HCT116 (cell line): ENCODE data around the gene SCN10A. TPM values are rescaled to one million over a fixed set of nuclear protein-coding genes. Genes with fewer than 3 reads are reported as not detected.

ENCODE experiments used
- ATAC-seq: fragments of 200-7000 bp; cut with Tn5 transposase; 2 replicates; pipeline ENCODE4 v1.9.1; 2020; ENCODE audit warnings: mild to moderate bottlenecking, moderate library complexity
- BruUV-seq: library from RNA; stranded (reverse); fragments of 400-500 nt; replicated peaks from 2 replicates; lab custom pipeline; 2021; lab: Mats Ljungman, UMichigan
- CTCF ChIA-PET: fragments of 300-600 bp; sonication (Branson Sonifier 250); formaldehyde crosslinking; loops from one replicate; lab custom pipeline; 2021; ENCODE audit warnings: antibody characterized with exemption; lab: Charles Lee
- POLR2A ChIA-PET: fragments of 300-600, 350-600 bp; sonication (Branson Sonifier 250); formaldehyde crosslinking; loops from one replicate; lab custom pipeline; 2021; ENCODE audit warnings: antibody characterized with exemption; lab: Charles Lee
- RAD21 ChIA-PET, 2 experiments: fragments of 300-600 bp; sonication (Branson Sonifier 250); formaldehyde crosslinking; loops; one replicate each; lab custom pipeline; 2023; ENCODE audit warnings: low total read pairs in 2 of 2; ENCODE audit not compliant: uncharacterized antibody in 2 of 2, unreplicated experiment in 2 of 2, low non-redundant PET in 1 of 2; lab: Charles Lee
- DNase-seq: peaks from one replicate; pipeline ENCODE4 v3.0.0-alpha.2; 2010; ENCODE audit warnings: low read depth, low spot score
- H2AFZ ChIP-seq: fragments of 200-600 bp; shearing (Covaris generic), sonication (generic); 2 replicates; pipeline ENCODE4 v1.6.1; 2017; ENCODE audit warnings: low read depth, mixed run types, mixed read lengths, antibody characterized with exemption, low read length; ENCODE audit not compliant: poor library complexity, severe bottlenecking
- H3K27ac ChIP-seq: 2 replicates; pipeline ENCODE4 v1.5.1; 2012; ENCODE audit warnings: low read depth, low read length
- H3K27me3 ChIP-seq: fragments of 200-600 bp; sonication (generic); 2 replicates; pipeline ENCODE4 v1.6.1; 2016; ENCODE audit warnings: mixed run types, low read length, mixed read lengths; ENCODE audit not compliant: insufficient read depth
- H3K36me3 ChIP-seq, 2 experiments: fragments of 200-500 bp in 1 of 2; fragments of 200-600 bp in 1 of 2; sonication (Bioruptor generic) in 1 of 2; sonication (generic) in 1 of 2; 2 replicates each; pipeline versions ENCODE4 v1.5.1 to v1.6.1; 2014 to 2016; ENCODE audit warnings: low read length in 2 of 2, inconsistent platforms in 1 of 2, mixed read lengths in 1 of 2, mixed run types in 1 of 2; ENCODE audit not compliant: insufficient read depth in 2 of 2, control insufficient read depth in 1 of 2
- H3K4me1 ChIP-seq, 2 experiments: fragments of 200-600 bp in 1 of 2; sonication (generic) in 1 of 2; 2 replicates each; pipeline versions ENCODE4 v1.5.1 to v1.6.1; 2012 to 2017; ENCODE audit warnings: low read length in 2 of 2, inconsistent platforms in 1 of 2, mild to moderate bottlenecking in 1 of 2, mixed read lengths in 1 of 2, mixed run types in 1 of 2, moderate library complexity in 1 of 2; ENCODE audit not compliant: insufficient read depth in 2 of 2, control insufficient read depth in 1 of 2
- H3K4me2 ChIP-seq: fragments of 200-600 bp; sonication (generic); 2 replicates; pipeline ENCODE4 v1.6.1; 2017; ENCODE audit warnings: mixed run types, low read length, mixed read lengths
- H3K4me3 ChIP-seq, 2 experiments: fragments of 200-600 bp in 1 of 2; sonication (generic) in 1 of 2; replicated peaks in 1 of 2; 2 replicates each; pipeline ENCODE4 v1.5.1; 2011 to 2016; ENCODE audit warnings: low read length in 2 of 2, control low read depth in 1 of 2, low read depth in 1 of 2, mild to moderate bottlenecking in 1 of 2, mixed read lengths in 1 of 2, mixed run types in 1 of 2
- H3K79me2 ChIP-seq: fragments of 200-600 bp; sonication (generic); 2 replicates; pipeline ENCODE4 v1.6.1; 2017; ENCODE audit warnings: mild to moderate bottlenecking, mixed run types, low read length, moderate library complexity, mixed read lengths; ENCODE audit not compliant: insufficient read depth
- H3K9ac ChIP-seq: fragments of 200-600 bp; sonication (generic); 2 replicates; pipeline ENCODE4 v1.6.1; 2016; ENCODE audit warnings: low read length, mixed read lengths
- H3K9me2 ChIP-seq: fragments of 200-600 bp; sonication (generic), shearing (Covaris generic); 2 replicates; pipeline ENCODE4 v1.6.1; 2017; ENCODE audit warnings: mixed run types, mild to moderate bottlenecking, moderate library complexity; ENCODE audit not compliant: insufficient read depth
- H3K9me3 ChIP-seq, 2 experiments: fragments of 200-500 bp in 1 of 2; fragments of 200-600 bp in 1 of 2; sonication (Bioruptor generic) in 1 of 2; sonication (generic) in 1 of 2; 2 replicates each; pipeline ENCODE4 v1.6.1; 2014 to 2017; ENCODE audit warnings: low read length in 2 of 2, mixed read lengths in 2 of 2, inconsistent platforms in 1 of 2, low read depth in 1 of 2, mild to moderate bottlenecking in 1 of 2, mixed run types in 1 of 2, moderate library complexity in 1 of 2; ENCODE audit not compliant: control insufficient read depth in 1 of 2, insufficient read depth in 1 of 2
- H4K20me1 ChIP-seq: fragments of 200-600 bp; sonication (generic), shearing (Covaris generic); 2 replicates; pipeline ENCODE4 v1.6.1; 2017; ENCODE audit warnings: mixed run types, mild to moderate bottlenecking, moderate library complexity; ENCODE audit not compliant: insufficient read depth
- EZH2phosphoT487 ChIP-seq: fragments of 200-600 bp; IDR thresholded peaks from 2 replicates; pipeline ENCODE4 v1.6.1; 2018; ENCODE audit warnings: antibody characterized with exemption, borderline replicate concordance
- POLR2AphosphoS5 ChIP-seq: IDR thresholded peaks from 2 replicates; pipeline ENCODE4 v1.6.1; 2011; ENCODE audit warnings: mild to moderate bottlenecking, low read depth, low read length, moderate library complexity
- ZNF274 ChIP-seq: fragments of 200-500 bp; sonication (Bioruptor generic); IDR thresholded peaks from 2 replicates; pipeline ENCODE4 v1.6.1; 2014; ENCODE audit warnings: mild to moderate bottlenecking, low read depth, low read length, inconsistent platforms
- intact Hi-C: fragments of 100-400 bp; cut with micrococcal nuclease; formaldehyde crosslinking; loops from 2 replicates; pipeline ENCODE4 v1.10.0; 2022
- total RNA-seq: library from RNA; stranded (reverse); gene quantifications from one replicate; pipeline ENCODE4 v1.2.1, GENCODE V29; 2021; ENCODE audit not compliant: unreplicated experiment
- TF ChIP-seq, protein P1 (sequence below), 3 experiments: fragments of 200-600 bp in 1 of 3; sonication (generic) in 1 of 3; IDR thresholded peaks in 2 of 3; conservative IDR thresholded peaks in 1 of 3; 2 replicates each; pipeline ENCODE4 v1.5.1; 2012 to 2017; ENCODE audit warnings: low read depth in 2 of 3, low read length in 2 of 3, antibody characterized with exemption in 1 of 3, borderline replicate concordance in 1 of 3, control low read depth in 1 of 3, mild to moderate bottlenecking in 1 of 3, mixed read lengths in 1 of 3, mixed run types in 1 of 3, moderate library complexity in 1 of 3; ENCODE audit not compliant: insufficient read depth in 1 of 3
- TF ChIP-seq, protein P2 (sequence below): IDR thresholded peaks from 2 replicates; pipeline ENCODE4 v1.6.1; 2012; ENCODE audit warnings: low read depth

SCN10A gene
- total RNA-seq, 1 experiment from 2014 or later: not detected

DNA sequence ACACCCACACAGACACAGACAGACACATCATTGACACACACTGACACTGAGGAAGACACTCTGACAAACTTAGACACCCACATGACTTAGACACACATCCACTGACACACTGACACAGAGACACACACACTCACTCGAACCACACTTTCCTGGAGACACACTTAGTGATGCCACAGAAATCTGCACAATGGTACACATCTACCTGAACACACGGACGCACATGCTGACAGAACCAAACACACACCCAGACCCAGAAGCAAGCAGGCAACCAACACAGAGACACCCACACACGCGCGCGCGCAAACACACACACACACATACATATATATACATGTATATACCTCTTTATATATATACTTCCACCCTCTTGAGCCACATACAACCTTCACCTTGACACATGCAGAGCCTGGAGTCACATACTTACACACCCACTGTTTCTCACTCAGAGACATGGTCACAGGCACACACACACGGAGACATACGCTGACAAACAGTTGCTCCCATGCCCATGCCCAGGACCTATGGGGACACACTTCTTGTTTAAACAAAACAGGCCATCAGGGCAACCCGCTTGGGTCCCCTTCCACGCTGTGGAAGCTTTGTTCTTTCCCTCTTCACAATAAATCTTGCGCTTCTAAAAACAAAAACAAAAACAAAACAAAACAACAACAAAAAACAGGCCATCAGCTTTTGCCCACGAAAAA lies 165.6 kb downstream of the SCN10A start:
- RAD21 ChIA-PET: interaction anchor here in 1 of 2 experiments (1.0 to 1.4 kb wide), 2 partner anchors 12 to 129 kb away, joined by 4 to 5 read pairs; no protein-coding TSS in a partner anchor
- Histone ChIP-seq H2AFZ (peak overlapping the region; percentile 47), H3K36me3 (no peaks in the 10 kb centered on the region), H3K79me2 (no peaks in the 10 kb centered on the region), H3K27ac (no peak overlapping the region; the same call in 1 of the 2 replicates), H3K4me2 (peak overlapping the region; percentile 91), H3K4me3 (peak overlapping the region in 1 of 2 experiments; percentile 30; a peak in 1 of 4 replicates), H3K9ac (peak overlapping the region; percentile 51), H3K9me3 (no peaks in the 10 kb centered on the region), H4K20me1 (no peaks in the 10 kb centered on the region), H3K4me1 (peaks cover 11 to 26% of the 10 kb centered on the region in 2 experiments), H3K27me3 (no peaks in the 10 kb centered on the region), H3K9me2 (no peaks in the 10 kb centered on the region)
- POLR2A ChIA-PET: no interaction called here
- intact Hi-C loops: loop anchor here (10.0 kb wide), 1 partner anchor 796 kb away; no protein-coding TSS in a partner anchor
- no TSS peak for BruUV-seq
- DNase-seq (no peak), ATAC-seq (no peak)
- TF ChIP-seq EZH2phosphoT487 (no peak), POLR2AphosphoS5 (no peak), ZNF274 (no peak)
- TF ChIP-seq, protein P1, sequence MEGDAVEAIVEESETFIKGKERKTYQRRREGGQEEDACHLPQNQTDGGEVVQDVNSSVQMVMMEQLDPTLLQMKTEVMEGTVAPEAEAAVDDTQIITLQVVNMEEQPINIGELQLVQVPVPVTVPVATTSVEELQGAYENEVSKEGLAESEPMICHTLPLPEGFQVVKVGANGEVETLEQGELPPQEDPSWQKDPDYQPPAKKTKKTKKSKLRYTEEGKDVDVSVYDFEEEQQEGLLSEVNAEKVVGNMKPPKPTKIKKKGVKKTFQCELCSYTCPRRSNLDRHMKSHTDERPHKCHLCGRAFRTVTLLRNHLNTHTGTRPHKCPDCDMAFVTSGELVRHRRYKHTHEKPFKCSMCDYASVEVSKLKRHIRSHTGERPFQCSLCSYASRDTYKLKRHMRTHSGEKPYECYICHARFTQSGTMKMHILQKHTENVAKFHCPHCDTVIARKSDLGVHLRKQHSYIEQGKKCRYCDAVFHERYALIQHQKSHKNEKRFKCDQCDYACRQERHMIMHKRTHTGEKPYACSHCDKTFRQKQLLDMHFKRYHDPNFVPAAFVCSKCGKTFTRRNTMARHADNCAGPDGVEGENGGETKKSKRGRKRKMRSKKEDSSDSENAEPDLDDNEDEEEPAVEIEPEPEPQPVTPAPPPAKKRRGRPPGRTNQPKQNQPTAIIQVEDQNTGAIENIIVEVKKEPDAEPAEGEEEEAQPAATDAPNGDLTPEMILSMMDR (IDR thresholded peaks at IDR 0.05 in 2 of 3, conservative IDR thresholded peaks at IDR 0.05 in 1 of 3; ENCODE audit: borderline replicate concordance in 1 of 3, insufficient read depth in 1 of 3, low read depth in 2 of 3, low read length in 2 of 3): no peak
- TF ChIP-seq, protein P2, sequence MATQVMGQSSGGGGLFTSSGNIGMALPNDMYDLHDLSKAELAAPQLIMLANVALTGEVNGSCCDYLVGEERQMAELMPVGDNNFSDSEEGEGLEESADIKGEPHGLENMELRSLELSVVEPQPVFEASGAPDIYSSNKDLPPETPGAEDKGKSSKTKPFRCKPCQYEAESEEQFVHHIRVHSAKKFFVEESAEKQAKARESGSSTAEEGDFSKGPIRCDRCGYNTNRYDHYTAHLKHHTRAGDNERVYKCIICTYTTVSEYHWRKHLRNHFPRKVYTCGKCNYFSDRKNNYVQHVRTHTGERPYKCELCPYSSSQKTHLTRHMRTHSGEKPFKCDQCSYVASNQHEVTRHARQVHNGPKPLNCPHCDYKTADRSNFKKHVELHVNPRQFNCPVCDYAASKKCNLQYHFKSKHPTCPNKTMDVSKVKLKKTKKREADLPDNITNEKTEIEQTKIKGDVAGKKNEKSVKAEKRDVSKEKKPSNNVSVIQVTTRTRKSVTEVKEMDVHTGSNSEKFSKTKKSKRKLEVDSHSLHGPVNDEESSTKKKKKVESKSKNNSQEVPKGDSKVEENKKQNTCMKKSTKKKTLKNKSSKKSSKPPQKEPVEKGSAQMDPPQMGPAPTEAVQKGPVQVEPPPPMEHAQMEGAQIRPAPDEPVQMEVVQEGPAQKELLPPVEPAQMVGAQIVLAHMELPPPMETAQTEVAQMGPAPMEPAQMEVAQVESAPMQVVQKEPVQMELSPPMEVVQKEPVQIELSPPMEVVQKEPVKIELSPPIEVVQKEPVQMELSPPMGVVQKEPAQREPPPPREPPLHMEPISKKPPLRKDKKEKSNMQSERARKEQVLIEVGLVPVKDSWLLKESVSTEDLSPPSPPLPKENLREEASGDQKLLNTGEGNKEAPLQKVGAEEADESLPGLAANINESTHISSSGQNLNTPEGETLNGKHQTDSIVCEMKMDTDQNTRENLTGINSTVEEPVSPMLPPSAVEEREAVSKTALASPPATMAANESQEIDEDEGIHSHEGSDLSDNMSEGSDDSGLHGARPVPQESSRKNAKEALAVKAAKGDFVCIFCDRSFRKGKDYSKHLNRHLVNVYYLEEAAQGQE: no peak
- CTCF ChIA-PET: interaction anchor here (1.0 to 2.2 kb wide), 4 partner anchors 12 to 154 kb away, joined by 3 to 17 read pairs (median 4); partner anchors contain the start of gene EXOG
